Renal cortical epithelial cell (primary cell): ENCODE results near the gene OXCT2. TPM values are rescaled to one million over a fixed set of nuclear protein-coding genes. Genes with fewer than 3 reads are reported as not detected.
"Not testable (repeated sequence)": the region's sequence is repeated elsewhere in the genome, so short reads cannot be mapped to it uniquely, and the experiment has no call there.

Experiments used
- DNase-seq: peaks from one replicate; pipeline ENCODE4 v3.0.0-alpha.2; 2011; ENCODE audit warnings: low read depth
- total RNA-seq: library from RNA; depleted of rRNA; stranded (reverse); fragments of >200 nt; gene quantifications from 2 replicates; pipeline ENCODE4 v1.2.3, GENCODE V29; 2014

The OXCT2 gene
- 0.65 and 8.7 TPM in 2 replicates for total RNA-seq

DNA sequence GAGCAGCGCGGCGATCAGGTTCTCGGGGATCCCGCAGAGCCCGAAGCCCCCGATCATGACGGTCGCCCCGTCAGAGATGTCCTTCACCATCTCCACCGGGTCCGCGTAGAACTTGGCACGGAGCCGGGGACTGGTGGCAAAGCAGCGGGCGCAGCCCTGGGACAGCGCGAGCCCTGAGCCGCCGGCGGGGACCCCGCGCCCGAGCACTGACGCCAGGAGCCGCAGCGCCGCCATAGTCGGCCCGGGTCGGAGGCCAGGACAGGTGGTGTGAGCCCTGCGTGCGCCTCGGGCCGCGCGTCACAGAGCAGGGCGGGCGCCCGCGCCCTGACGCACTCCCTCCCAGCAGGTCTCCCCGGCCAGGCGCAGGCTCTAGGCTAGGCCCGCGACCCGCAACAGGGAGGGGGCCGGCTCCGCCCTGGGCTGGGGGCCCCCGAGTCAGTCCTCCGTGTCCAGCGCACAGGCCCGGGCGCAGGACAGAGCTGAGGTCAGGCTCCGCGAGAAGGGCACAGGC is at the start of gene OXCT2:
OXCT2 (minus strand) TSS at position 327 of the 511 bp plus-strand sequence; CDS start at position 234, 93 bp downstream.
- DNase-seq, result not testable (repeated sequence)

- no peak for DNase-seq
These were observed 48.1 kb upstream of the OXCT2 start for GRCh38 chr1:39819091-39819812.

DNA sequence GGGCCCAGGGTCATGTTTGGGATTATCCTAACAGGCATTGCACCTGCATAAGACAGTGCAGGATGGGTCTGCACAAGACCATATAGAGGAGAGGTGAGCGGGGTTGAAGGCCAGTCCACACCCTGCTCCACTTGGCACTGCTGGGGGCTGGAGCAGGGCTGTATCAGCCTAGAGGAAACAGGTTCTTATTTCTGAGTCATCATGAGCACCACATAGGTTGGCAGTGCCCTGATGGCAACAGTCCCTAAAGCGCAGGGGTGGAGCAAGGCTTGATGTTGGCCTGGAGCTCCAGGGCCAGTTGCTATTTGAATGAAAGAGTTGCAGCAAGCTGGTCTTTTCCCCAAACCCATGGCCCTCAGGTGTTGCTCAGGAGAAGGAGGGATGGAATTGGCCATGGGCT is 47.3 kb upstream of the OXCT2 start:
- no peak for DNase-seq

GRCh38 chr1:39817091-39817932 is 46.2 kb upstream of the OXCT2 start:
- DNase-seq, result peak; percentile 55

GRCh38 chr1:39816415-39817090 is 45.4 kb upstream of the OXCT2 start:
- DNase-seq, result peak; percentile 61

- no peak for DNase-seq
These were observed 41.8 kb upstream of the OXCT2 start for GRCh38 chr1:39812913-39813312.

- DNase-seq, result peak; percentile 22
These were observed 37.8 kb upstream of the OXCT2 start for GRCh38 chr1:39808784-39809517.

DNA sequence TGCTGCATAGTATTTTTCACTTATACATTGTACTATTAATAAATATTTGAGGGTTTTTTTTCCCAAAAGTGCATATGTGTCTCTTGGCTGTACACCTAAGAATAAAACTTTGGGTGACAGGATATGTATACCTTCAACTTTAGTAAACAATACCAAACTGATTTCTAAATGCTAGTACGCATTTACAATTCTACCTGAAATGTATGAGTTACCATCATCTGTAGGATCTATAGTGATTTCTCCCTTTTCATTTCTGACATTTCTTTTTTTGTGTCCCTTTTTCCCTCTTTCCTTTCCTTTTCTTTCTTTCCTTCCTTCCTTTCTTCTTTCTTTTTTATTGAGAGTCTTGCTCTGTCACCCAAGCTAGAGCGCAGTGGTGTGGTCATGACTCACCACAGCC is 34.2 kb upstream of the OXCT2 start:
- DNase-seq, result no peak

GRCh38 chr1:39802496-39803260 is 31.5 kb upstream of the OXCT2 start:
- no peak for DNase-seq

GRCh38 chr1:39800471-39800835 is 29.3 kb upstream of the OXCT2 start:
- DNase-seq, result no peak

- peak; percentile 93 for DNase-seq
These were observed 28.8 kb upstream of the OXCT2 start for GRCh38 chr1:39799770-39800470.

DNA sequence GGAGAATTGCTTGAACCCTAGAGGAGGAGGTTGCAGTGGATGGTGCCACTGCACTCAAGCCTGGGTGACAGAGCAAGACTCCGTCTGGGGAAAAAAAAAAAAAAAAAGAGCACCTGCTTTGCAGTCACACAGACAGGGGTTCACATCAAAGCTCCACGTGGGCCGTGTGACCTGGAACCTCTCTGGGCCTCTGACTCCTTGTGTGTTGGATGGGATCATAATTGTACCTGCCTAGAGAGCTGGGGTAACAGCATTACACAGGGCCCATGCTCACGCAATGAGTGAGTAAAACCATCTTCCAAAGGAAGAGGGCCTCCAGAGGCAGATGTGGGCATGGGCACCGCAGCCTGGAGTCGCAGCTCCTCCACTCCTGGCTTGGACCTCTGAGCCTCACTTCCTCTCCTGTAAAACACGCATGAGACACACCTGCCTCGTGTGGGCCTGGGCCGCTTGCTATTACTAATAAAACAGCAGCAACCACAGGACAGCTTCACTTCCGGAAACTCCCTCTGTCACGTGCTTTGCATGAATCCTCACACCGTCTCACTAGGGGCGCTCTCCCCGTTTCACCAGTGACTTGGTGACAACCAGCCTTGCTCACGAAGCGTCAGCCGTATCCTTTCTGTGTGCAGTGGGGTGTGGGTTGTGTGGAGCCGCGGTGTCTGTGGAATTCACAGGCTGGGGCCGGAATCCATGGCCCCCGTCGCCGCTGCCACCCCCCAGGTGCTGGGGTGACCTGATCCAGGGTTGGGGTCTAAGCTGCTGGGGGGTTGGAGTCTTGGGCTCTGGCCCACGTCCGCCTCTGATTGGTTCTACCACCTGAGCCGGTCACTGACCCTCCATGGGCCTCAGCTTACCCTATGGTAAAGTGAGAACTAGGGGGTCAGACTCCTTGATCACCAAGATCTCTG is 28.0 kb upstream of the OXCT2 start:
- DNase-seq, result peak; percentile 66

- no peak for DNase-seq
These were observed 24.5 kb upstream of the OXCT2 start for GRCh38 chr1:39795651-39796050.

DNA sequence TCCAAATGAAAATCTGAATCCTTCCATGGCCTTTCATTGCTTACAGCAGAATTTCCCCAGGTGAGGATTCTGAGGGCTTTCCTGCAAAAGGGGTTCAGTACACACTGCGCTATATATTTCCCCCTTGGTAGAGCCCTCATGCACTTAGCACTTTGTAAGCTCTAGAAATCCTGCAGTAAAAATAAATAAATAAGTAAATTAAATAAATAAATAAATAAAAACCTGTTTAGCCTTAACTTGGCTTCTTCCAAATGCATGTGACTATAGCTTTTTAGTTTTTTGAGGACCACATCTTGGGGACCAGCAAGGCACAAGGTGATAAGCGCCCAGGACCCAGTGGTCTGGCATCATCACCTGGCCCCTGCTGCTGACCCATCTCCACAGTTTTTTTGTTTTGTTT is 20.7 kb upstream of the OXCT2 start:
- no peak for DNase-seq

- DNase-seq, result no peak
These were observed 18.5 kb upstream of the OXCT2 start for GRCh38 chr1:39789571-39790110.

GRCh38 chr1:39788758-39789570 is 17.8 kb upstream of the OXCT2 start, which contains the start of gene BMP8B:
BMP8B (minus strand) TSS chr1:39788865; CDS start chr1:39788485, 380 bp downstream.
- DNase-seq, result no peak

GRCh38 chr1:39788426-39788757 is 17.2 kb upstream of the OXCT2 start:
- DNase-seq, result no peak

DNA sequence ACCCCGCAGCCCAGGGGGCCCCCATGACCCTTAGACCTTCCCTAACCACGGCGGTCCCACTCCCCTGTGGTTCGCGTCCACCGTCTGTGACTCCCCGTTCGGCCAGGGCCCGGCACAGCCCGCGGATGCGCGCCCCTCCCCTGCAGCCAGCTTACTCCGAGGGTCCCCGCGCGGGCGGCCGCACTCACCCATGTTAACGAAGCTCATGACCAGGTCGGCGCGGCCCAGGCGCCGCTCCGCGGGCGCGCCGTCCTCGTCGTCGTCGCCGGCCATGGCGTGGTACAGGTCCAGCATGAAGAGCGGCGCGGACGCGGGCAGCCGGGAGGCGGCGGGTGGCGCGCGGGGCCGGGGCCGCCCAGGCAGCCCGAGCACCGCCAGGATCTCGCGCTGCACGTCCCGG is 16.8 kb upstream of the OXCT2 start:
- not testable (repeated sequence) for DNase-seq
